ENCODE measurements around the gene TBX20. TPM values are rescaled to one million over a fixed set of nuclear protein-coding genes. Genes with fewer than 3 reads are reported as not detected.

TBX20 gene, protein sequence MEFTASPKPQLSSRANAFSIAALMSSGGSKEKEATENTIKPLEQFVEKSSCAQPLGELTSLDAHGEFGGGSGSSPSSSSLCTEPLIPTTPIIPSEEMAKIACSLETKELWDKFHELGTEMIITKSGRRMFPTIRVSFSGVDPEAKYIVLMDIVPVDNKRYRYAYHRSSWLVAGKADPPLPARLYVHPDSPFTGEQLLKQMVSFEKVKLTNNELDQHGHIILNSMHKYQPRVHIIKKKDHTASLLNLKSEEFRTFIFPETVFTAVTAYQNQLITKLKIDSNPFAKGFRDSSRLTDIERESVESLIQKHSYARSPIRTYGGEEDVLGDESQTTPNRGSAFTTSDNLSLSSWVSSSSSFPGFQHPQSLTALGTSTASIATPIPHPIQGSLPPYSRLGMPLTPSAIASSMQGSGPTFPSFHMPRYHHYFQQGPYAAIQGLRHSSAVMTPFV
- under 1 TPM in 1 of 4 donors, not detected in 3; 0.16 TPM for polyA plus RNA-seq (ENCODE audit: insufficient read length in 4 of 4)

DNA sequence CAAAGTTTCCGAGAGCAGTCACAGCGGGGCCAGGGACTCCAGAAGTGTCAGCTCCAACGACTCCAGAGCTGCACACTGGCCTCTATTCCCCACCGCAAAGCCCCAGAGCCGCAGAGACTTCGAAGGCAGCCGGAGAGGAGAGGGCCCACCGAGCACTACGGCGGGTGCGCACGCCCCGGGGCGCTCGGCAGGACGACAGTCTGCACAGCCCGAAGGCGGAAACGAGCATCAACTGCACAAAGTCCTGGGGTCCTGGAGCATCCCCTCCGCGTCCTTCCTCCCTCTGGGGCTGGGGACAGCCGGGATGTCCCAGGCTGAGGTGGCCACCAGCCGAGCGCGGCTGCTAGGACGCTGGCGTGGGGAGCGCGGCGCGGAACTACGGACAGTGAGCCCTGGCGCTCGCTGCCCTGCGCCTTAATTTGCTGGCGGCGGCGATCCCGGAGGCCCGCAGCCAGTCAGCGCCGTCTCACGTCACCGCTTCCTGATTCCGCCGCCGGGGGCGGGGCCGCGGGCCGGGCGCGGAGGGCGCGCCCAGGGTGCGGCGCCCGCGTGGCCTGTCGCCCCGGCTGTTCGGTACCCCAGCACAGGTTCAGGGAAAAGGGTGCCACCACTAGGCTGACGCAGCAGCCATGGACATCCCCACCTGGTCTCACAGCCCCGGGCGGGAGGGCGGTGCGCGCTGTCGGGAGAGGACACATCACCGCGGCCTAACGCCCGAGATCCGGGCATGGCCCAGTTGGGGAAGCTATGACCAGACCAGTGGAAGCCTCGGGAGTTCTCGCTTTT, at the start of gene TBX20:
TBX20 (minus strand) TSS at position 391 of the 786 bp plus-strand sequence. CDS start 480 bp downstream, outside the sequence.
- DNase-seq (ENCODE audit: low read depth in 4 of 4, low spot score in 3 of 4), result no peak

DNA sequence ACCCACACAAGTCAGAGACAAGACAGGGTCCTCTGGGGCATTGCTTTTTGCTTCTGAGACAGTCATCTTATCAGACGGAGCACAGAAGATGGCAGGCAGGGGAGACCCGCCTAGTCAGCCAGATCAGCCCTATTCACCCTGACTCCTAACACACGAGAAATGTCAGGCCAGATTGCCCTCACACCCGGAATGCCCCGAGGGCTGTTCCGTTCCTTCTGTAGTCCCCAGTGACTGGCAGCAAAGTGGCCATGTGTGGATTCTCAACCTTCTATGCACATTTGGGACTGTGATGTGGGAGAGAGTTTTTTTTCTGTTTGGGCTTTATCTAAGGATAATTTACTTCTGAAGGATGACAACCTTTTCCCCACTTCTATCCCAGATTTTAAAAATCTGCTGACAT, 35.5 kb upstream of the TBX20 start:
- no peak for DNase-seq (ENCODE audit: low read depth in 4 of 4, low spot score in 3 of 4)

DNA sequence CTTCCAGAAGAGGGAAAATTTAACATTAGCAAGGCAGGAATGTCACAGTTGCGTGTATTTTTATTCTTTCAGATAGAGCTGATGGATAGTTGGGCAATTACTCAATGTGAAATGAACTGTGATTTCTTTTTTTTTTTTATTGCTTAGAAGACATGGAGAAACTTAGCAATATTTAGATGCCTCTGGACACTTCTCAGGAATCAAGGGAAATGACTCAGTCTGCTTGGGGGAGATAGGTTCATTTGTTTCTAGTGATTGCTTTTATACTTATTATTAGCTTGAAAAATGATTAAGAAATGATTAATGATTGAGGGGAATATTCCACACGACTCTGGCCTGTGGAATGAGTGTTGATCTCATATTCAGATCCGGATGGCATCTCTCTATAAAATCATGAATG, 33.1 kb upstream of the TBX20 start:
- no peak for DNase-seq (ENCODE audit: low read depth in 4 of 4, low spot score in 3 of 4)

DNA sequence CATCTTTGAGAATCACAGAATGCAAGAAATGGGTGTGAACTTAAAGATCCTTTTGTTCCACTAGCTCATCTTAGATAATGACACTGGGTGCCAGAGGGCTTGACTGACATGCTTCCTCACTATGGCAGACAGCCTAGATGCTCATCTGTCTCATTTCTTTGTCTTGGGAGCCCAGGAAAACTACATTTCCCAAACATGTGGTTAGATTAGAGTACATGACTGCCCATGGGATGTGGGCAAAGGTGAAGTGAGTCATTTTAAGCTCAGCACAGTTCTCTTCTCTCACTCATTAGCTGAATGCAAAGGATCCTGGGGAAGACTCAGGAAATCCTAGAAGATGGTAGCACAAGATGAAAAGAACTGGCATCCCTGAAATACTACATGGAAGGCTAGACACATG, 32.5 kb upstream of the TBX20 start:
- DNase-seq (ENCODE audit: low read depth in 4 of 4, low spot score in 3 of 4), result no peak

DNA sequence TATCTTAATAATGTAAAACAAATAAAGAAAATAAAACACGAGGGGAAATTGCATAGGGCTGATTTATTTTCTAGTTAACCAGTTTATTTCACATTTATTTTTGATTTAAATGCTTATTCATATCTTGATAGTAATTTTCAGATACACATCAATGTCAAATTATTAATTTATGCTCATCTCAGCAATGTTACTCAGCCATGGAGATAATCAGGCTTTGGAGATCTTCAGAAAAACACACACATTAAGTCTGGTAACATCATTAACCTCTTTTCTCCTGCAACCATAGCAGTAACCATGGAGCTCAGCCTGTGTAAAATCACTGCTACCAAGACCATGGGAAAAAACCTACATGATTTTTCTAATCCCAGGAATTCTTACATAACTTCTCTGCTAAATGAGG, 31.9 kb upstream of the TBX20 start:
- no peak for DNase-seq (ENCODE audit: low read depth in 4 of 4, low spot score in 3 of 4)

DNA sequence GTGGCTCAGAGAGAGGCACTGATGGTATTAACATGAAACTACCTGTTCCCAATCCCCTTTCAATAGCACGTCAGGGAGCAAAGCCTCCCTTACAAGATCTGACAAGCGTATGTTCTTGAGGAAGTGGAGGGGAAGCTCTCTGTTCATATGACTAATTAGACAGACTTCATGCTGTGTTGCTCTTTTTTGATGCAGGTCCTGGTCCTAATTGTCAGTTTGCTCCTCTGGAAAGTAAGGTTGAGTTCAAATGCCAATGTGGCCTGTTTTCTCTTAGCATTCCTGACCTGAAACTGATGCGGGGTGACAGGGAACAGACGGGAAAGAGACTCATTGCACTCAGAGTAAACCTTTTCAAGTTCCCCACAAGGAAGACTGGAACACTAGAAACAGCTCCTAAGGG, 27.0 kb upstream of the TBX20 start:
- DNase-seq (ENCODE audit: low read depth in 4 of 4, low spot score in 3 of 4), result no peak

DNA sequence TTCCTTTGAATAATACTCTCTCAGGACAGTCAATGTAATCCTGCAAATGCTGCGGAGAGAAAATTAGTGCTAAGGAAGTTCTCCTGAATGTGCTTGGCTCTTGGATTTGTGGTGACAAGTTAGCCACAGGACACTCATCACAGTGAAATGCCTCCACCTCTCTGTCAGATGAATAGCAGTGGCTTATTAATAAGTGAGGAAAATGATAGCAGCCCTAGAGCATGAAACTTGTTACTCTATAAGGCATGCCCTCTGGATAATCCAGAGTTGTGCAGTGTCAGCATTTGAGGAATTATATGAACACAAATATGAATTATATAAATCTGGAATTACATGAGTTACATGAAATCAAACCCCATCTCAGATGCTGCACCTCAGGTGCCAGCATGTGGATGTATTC, 23.5 kb upstream of the TBX20 start:
- no peak for DNase-seq (ENCODE audit: low read depth in 4 of 4, low spot score in 3 of 4)

DNA sequence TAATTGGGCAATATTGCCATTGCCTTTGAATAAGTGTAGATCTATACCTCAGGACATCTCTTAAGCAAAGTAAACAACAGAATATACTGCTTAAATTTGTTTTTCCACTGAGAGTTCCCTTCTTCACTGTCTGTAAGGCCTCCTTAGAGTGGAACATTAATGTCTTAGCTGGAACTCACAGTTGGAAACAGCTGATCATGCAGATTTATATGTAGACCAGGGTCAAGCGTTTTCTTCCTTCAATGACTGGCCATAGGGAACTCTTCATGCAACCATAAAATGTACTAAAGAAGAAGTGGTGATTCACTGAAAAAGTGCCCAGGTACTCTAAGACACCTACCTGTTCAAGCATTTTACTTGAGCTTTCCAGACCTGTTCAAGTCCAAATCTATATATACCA, 18.3 kb upstream of the TBX20 start:
- no peak for DNase-seq (ENCODE audit: low read depth in 4 of 4, low spot score in 3 of 4)

DNA sequence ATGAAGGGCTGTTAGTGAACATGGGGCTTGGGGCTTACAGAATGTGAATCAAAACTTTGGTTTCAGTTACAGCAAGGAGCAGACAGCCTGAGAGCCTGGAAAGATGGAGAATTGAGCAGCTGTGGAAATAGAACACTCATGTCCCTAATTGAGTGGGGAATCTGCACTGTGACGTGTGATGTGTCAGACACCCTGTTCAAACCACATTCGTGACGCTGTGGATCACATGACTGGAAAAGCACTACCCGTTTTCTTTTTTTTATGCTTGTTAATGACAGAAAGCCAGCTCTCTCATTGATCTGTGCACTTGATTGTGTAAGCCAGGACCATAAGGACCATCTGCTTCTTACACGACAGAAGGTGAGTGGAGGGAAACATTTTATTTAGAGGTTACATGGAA, 15.1 kb upstream of the TBX20 start:
- no peak for DNase-seq (ENCODE audit: low read depth in 4 of 4, low spot score in 3 of 4)

DNA sequence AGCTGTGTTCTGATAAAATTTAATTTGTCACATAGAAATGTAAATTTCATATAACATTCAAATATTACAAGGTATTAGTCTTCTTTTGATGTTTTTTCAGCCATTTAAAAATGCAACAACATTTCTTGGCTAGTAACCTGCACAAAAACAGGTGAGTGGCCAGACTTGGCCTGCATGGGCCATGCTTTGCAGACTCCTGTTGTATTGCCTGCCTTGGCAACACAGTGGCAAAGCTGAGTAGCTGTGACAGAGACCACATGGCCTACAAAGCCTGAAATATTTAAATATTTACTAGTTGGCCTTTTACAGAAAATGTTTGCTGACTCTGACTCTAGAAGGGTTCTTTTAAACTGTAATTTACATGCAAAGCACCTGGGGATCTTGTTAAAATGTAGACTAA, 13.5 kb upstream of the TBX20 start:
- no peak for DNase-seq (ENCODE audit: low read depth in 4 of 4, low spot score in 3 of 4)

DNA sequence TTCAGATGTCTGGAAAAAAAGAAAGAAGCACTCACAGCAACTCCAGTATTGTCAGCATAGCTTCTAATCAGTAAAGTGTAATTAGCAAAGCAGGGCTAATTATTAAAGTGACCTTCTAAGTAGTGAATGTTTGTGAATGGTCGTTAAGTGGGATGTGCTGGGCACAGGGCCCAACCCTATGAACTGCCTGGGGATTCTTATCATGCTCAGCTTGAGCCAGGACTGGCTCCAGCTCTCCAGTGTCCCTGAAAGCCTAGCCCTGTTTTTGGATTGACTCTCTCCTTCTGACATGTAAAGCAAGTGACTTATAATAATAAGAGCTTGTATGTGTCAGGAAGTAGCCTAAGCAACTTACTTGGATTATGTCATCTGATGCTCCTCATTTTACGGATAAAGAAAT, 9.5 kb upstream of the TBX20 start:
- DNase-seq (ENCODE audit: low read depth in 4 of 4, low spot score in 3 of 4), result no peak

DNA sequence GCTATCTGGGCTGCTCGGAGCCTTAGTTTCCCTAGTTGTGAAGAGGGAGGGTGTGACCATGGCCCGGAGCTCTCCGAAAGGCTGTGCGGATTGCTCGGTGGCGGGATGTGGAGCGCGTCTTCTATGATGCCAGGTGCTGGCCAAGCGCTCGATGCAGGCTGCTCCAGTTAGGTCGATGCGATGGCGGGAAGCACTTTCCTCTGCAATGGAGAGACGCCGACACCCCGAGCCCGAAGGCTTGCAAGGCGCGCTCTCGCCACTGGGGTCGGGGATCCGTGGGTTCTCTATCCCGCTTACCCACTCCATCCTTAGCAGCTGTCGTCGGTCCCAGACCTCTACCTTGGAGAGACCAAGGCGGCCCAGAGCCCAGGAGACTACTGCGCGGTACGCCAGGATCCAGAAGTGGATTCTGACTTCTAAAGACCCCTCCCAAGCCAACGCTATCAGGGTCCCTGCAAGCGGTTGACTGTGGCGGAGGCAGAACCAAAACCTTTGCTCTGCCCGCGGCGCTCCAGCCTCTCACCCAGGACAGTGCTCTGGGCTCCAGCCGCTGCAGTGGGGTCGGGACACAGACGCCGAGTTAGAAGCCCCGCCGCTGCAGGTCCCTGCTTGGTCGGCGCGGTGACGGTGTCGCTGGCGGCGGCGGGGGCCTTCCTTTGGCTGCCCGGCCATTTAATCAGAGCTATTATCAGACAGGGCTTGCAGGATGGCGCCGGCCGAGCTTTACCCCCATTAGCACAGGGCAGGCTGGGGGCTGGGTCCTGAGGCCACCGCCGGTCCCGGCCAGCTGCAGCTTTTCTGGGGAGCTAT, 7.8 kb upstream of the TBX20 start:
- DNase-seq (ENCODE audit: low read depth in 4 of 4, low spot score in 3 of 4), result no peak

DNA sequence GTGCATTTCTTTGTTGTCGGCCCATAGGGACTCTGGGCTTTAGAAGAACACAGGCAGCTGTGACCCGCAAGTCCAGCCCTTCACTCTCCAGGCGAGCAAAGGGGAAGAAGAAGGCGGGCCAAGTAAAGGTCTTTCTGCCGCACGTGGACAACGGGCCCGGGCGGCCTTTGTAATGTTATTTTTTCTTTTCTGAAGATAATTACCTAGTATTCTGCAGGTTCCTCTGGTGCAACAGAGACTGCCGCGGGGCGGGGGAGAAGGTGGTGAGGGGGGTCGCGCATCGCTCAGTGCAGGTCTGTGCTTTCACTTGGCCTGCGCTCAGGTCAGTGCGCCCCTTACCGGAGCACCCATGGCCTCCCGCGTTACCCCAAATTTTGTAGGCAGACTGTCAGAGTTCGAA, 7.1 kb upstream of the TBX20 start:
- DNase-seq (ENCODE audit: low read depth in 4 of 4, low spot score in 3 of 4), result no peak

DNA sequence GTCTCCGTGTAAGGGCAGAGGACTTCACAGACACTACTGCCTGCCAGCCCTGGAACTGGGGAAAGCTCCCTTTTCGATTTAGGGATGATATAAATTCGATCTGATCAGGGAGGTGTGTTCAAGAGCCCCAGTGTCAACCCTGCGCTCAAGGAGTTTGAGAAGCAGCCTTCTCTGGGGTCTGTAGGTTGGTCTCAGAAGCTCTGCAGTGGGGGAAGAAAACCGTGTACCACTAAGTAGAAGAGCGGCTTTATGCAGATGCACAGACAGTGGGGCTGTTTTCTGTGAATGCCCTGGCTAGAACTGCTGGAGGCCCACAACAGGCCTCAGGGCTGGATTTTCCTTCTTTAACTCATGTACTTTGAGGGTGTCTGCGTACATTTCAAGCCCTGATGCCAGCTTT, 6.3 kb upstream of the TBX20 start:
- DNase-seq (ENCODE audit: low read depth in 4 of 4, low spot score in 3 of 4), result no peak

DNA sequence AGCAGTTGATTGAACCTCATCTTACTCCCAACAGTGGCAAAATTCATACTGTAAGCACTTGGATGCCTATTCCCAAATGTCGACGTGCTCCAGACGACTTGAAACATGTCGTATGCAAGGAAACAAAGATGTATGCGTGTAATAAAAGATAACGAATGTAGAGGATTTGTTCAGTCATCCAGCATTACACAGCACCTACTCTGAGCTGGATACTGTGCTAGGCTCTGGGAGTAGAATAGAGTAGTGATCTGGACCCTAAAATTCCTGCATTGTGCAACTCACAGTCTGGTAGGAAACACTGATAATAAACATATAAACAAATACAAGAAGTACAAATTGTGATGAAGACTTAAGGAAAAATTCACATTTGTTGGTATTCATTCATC, 5.6 kb upstream of the TBX20 start:
- DNase-seq (ENCODE audit: low read depth in 4 of 4, low spot score in 3 of 4), result no peak

DNA sequence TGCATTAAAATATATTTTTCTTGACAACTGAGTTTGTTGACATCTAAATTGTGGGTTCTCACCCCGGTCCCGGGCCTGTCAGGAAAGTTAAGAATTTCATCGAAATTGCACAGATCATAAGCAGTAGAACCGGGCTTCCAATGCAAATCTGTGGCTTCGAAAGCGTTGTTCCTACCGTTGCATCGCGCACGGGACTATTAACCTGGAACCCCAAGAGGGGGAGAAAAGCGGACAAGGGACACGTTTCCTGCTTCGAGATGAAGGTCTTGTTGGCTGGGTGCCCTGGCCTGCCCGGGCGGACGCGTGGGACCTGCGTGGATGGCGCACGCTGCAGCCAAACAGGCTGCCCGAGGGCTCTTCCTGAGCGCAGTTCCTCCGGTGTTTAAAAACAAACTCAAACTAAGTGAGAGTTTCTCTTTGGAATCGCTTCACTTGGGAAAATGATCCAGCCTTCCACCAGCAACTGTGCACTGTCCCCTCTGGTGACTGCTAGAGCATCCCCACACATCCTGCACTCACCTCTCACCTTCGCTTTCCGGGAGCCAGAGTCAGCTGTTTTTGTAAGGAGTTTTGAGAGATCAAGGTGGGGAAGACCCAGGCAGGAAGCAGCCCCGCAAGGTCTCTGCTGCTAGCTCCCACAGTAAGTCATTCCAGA, 5.1 kb upstream of the TBX20 start:
- DNase-seq (ENCODE audit: low read depth in 4 of 4, low spot score in 3 of 4), result no peak

DNA sequence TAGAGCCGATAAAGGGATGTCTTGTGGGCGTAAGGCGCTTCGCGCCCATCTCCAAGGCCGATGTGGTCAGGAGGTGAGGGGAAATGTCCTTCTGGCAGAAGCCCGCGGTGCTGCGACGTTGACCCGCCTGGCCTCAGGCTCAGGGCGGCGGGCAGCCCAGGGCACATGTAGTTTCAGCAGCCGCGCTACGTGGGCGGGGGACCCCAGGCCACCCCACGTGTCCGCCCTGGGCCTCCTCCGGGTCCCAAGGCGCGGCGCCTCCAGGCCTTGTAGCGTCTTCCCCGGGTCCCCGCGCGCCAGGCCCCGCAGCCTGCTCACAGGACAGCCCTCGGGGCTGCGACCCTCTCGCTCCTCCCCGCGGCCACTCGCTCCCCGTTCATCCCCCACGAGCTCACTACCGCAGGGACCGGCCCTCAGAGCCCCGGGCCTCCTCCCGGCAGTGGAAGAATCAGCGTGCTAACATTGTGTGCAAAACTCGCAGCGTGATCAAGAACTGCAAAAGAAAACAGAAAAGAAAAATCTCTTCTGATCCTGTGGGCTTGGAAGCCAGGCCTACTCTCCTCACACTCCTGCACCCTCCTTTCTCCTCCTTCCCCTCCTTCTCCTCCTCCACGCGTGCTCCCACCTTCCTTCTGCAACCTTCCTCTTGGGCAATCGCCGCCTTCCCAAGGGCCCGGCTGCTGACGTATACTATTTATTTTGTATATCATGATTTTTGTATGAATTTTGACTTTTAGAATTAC, 4.4 kb upstream of the TBX20 start:
- DNase-seq (ENCODE audit: low read depth in 4 of 4, low spot score in 3 of 4), result no peak

DNA sequence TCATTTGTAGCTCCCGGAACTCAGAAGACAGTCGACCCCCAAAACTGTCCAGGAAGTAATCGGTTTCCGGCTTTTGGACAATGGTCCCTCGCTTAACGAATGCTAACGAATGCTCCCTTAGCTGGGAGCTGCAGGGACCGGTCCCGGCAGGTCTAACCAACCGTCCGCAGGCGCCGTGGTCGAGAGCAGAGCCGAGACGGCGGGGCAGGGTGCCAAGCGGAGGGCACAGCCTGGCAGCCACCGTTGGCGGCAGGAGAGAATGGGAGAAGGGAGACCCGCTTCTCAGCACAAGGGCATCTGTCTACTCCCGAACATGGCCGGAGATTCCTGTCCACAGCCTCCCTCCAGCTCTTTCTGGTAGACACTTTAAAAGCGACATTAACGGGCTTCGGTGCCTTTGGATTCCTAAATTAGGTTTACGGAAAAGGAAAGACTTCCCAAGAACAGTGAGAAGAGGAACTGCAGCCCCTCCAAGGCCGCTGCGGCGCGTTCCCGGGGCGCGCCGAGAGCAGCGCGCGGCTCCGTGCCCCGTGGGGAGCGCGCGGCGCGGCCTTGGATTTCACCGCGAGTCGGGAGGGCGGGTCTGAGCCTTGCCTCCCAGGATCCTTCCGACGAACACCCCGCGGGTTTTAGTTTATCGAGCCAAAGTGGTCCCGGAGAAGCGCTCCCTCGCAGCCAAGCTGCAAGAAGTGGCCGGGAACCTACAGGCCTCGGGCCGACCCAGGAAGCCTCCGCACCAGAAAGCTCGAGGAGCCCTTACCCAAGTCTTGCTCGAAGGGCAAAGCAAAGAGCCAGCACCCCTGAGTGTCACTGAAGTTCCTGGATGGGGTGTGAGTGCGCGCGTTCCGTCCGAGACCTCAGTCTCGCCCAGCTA, 3.6 kb upstream of the TBX20 start:
- DNase-seq (ENCODE audit: low read depth in 4 of 4, low spot score in 3 of 4), result no peak
